Astrocyte (in vitro differentiated cells and primary cell): ENCODE data around the gene BCL2. TPM values are rescaled to one million over a fixed set of nuclear protein-coding genes. Genes with fewer than 3 reads are reported as not detected.

Experiments used
- DNase-seq: peaks from one replicate; pipeline ENCODE4 v3.0.0-alpha.2; 2010; ENCODE audit warnings: low read depth
- FAIRE-seq: peaks from 2 replicates; lab custom pipeline; 2011; peaks lifted over from hg19 to GRCh38; lab: Jason Lieb, UNC
- H2AFZ ChIP-seq: 2 replicates; pipeline ENCODE4 v1.6.0; 2012; ENCODE audit warnings: low read depth, low read length, inconsistent platforms
- H3K27ac ChIP-seq: 2 replicates; pipeline ENCODE4 v1.5.1; 2011; ENCODE audit warnings: low read depth, low read length, inconsistent platforms
- H3K27me3 ChIP-seq: 2 replicates; pipeline ENCODE4 v1.6.0; 2011; ENCODE audit warnings: low read length, inconsistent platforms; ENCODE audit not compliant: insufficient read depth
- H3K36me3 ChIP-seq: 2 replicates; pipeline ENCODE4 v1.5.1; 2011; ENCODE audit warnings: low read length, inconsistent platforms; ENCODE audit not compliant: insufficient read depth
- H3K4me1 ChIP-seq: 2 replicates; pipeline ENCODE4 v1.5.1; 2011; ENCODE audit warnings: low read length, inconsistent platforms; ENCODE audit not compliant: insufficient read depth
- H3K4me2 ChIP-seq: 2 replicates; pipeline ENCODE4 v1.6.0; 2012; ENCODE audit warnings: low read length, inconsistent platforms
- H3K4me3 ChIP-seq: 2 replicates; pipeline ENCODE4 v1.5.1; 2011; ENCODE audit warnings: low read depth, mild to moderate bottlenecking, low read length, inconsistent platforms; ENCODE audit not compliant: insufficient read depth
- H3K79me2 ChIP-seq: 2 replicates; pipeline ENCODE4 v1.6.0; 2012; ENCODE audit warnings: mild to moderate bottlenecking, low read length, inconsistent platforms; ENCODE audit not compliant: insufficient read depth
- H3K9ac ChIP-seq: 2 replicates; pipeline ENCODE4 v1.6.0; 2012; ENCODE audit warnings: mild to moderate bottlenecking, low read length, inconsistent platforms
- H3K9me3 ChIP-seq: 2 replicates; pipeline ENCODE4 v1.5.1; 2012; ENCODE audit warnings: low read depth, mild to moderate bottlenecking, low read length, inconsistent platforms; ENCODE audit not compliant: insufficient read depth
- H4K20me1 ChIP-seq: 2 replicates; pipeline ENCODE4 v1.6.0; 2012; ENCODE audit warnings: low read length, inconsistent platforms; ENCODE audit not compliant: insufficient read depth
- H3K27ac Mint-ChIP-seq: one replicate; pipeline ENCODE4 v1.8.0; 2021; ENCODE audit warnings: mild to moderate bottlenecking, mixed read lengths; ENCODE audit not compliant: unreplicated experiment
- H3K27me3 Mint-ChIP-seq: one replicate; pipeline ENCODE4 v1.8.0; 2021; ENCODE audit warnings: low read depth, mixed read lengths; ENCODE audit not compliant: unreplicated experiment
- H3K36me3 Mint-ChIP-seq: one replicate; pipeline ENCODE4 v1.8.0; 2021; ENCODE audit warnings: low read depth, mixed read lengths; ENCODE audit not compliant: unreplicated experiment
- H3K4me1 Mint-ChIP-seq: one replicate; pipeline ENCODE4 v1.8.0; 2021; ENCODE audit warnings: low read depth, mixed read lengths; ENCODE audit not compliant: unreplicated experiment
- H3K4me3 Mint-ChIP-seq: one replicate; pipeline ENCODE4 v1.8.0; 2021; ENCODE audit warnings: mild to moderate bottlenecking, moderate library complexity, mixed read lengths; ENCODE audit not compliant: unreplicated experiment
- H3K9me3 Mint-ChIP-seq: one replicate; pipeline ENCODE4 v1.8.0; 2021; ENCODE audit warnings: mild to moderate bottlenecking, mixed read lengths; ENCODE audit not compliant: unreplicated experiment
- CTCF ChIP-seq: IDR thresholded peaks from 2 replicates; pipeline ENCODE4 v1.5.1; 2011; ENCODE audit warnings: low read depth, mild to moderate bottlenecking, inconsistent platforms, low read length, moderate library complexity; ENCODE audit not compliant: insufficient read depth
- EZH2 ChIP-seq: IDR thresholded peaks from 2 replicates; pipeline ENCODE4 v1.6.1; 2012; ENCODE audit warnings: mild to moderate bottlenecking, low read length, inconsistent platforms; ENCODE audit not compliant: insufficient read depth
- total RNA-seq: library from RNA; stranded (reverse); gene quantifications from 2 replicates; pipeline ENCODE4 v1.2.1, GENCODE V29; 2021

Gene BCL2
- total RNA-seq, 1 donor from 2014 or later: 1.7 TPM

- no peaks in the 10 kb centered on the region for H3K4me1 ChIP-seq
- H3K27me3 ChIP-seq: peaks cover 4% of the 10 kb centered on the region
- H3K27me3 Mint-ChIP-seq: peaks cover 15% of the 10 kb centered on the region
- no peak overlapping the region for H3K27ac Mint-ChIP-seq
- H3K9me3 ChIP-seq: no peaks in the 10 kb centered on the region
- TF ChIP-seq EZH2: no peak
- TF ChIP-seq CTCF: no peak
- no peak overlapping the region for H3K9ac ChIP-seq
- DNase-seq: no peak
- no peak overlapping the region for H3K4me3 Mint-ChIP-seq
- H3K9me3 Mint-ChIP-seq: no peaks in the 10 kb centered on the region
- no peak overlapping the region for H3K27ac ChIP-seq
- no peak overlapping the region for H2AFZ ChIP-seq
- no peaks in the 10 kb centered on the region for H3K79me2 ChIP-seq
- H3K36me3 Mint-ChIP-seq: no peaks in the 10 kb centered on the region
- no peak for FAIRE-seq
- H3K4me2 ChIP-seq: no peak overlapping the region
- no peaks in the 10 kb centered on the region for H3K4me1 Mint-ChIP-seq
- H3K4me3 ChIP-seq: no peak overlapping the region
- H4K20me1 ChIP-seq: no peaks in the 10 kb centered on the region
- H3K36me3 ChIP-seq: no peaks in the 10 kb centered on the region
Observed at GRCh38 chr18:63145166-63145850, 174.3 kb downstream of the BCL2 start.

- Mint-ChIP-seq H3K27ac (no peak overlapping the region), H3K36me3 (no peaks in the 10 kb centered on the region), H3K4me3 (no peak overlapping the region), H3K9me3 (no peaks in the 10 kb centered on the region), H3K27me3 (peaks cover 15% of the 10 kb centered on the region), H3K4me1 (no peaks in the 10 kb centered on the region)
- Histone ChIP-seq H3K4me2 (no peak overlapping the region), H4K20me1 (no peaks in the 10 kb centered on the region), H3K9ac (no peak overlapping the region), H3K4me1 (no peaks in the 10 kb centered on the region), H3K9me3 (no peaks in the 10 kb centered on the region), H3K79me2 (no peaks in the 10 kb centered on the region), H3K27me3 (peaks cover 4% of the 10 kb centered on the region), H2AFZ (no peak overlapping the region), H3K4me3 (no peak overlapping the region), H3K27ac (no peak overlapping the region), H3K36me3 (no peaks in the 10 kb centered on the region)
- FAIRE-seq (no peak), DNase-seq (no peak)
- TF ChIP-seq CTCF (no peak), EZH2 (no peak)
Observed at GRCh38 chr18:63144748-63145147, 174.8 kb downstream of the BCL2 start.

DNA sequence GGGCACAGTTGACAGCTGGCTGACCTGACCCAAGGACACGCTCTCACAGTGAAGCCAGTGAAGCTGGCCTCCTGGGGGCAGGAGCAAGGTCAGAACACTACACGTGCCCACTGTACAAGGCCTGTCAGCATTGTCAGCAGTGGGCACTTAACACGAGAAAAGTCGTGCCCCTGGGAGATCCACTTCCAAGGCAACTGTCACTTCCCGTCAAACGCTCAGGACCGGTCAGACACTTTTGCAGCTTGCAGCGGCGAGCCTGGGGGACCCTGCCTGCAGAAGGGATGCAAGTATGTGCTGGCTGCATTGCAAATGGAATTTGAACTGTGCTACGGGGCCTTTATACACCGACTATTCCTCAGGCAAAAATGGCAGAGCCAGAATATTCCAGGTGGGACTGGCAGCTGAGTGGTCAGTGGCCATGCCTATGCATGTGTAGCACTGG lies 176.2 kb downstream of the BCL2 start:
- DNase-seq (no peak), FAIRE-seq (no peak)
- Histone ChIP-seq H3K4me3 (no peak overlapping the region), H3K4me1 (no peaks in the 10 kb centered on the region), H3K4me2 (no peak overlapping the region), H3K36me3 (no peaks in the 10 kb centered on the region), H3K9me3 (no peaks in the 10 kb centered on the region), H3K27ac (no peak overlapping the region), H3K27me3 (peaks cover 4% of the 10 kb centered on the region), H4K20me1 (no peaks in the 10 kb centered on the region), H3K79me2 (no peaks in the 10 kb centered on the region), H2AFZ (no peak overlapping the region), H3K9ac (no peak overlapping the region)
- Mint-ChIP-seq H3K4me3 (no peak overlapping the region), H3K27me3 (peaks cover 15% of the 10 kb centered on the region), H3K27ac (no peak overlapping the region), H3K4me1 (no peaks in the 10 kb centered on the region), H3K9me3 (no peaks in the 10 kb centered on the region), H3K36me3 (no peaks in the 10 kb centered on the region)
- TF ChIP-seq EZH2: no peak
- TF ChIP-seq CTCF: no peak
